NOMO-1 (cell line): ENCODE results near the gene INTS3.
"Not testable (repeated sequence)": the region's sequence is repeated elsewhere in the genome, so short reads cannot be mapped to it uniquely, and the experiment has no call there.

Source experiments
- DNase-seq, 2 experiments: peaks; one replicate each; lab custom pipeline; 2025; ENCODE audit not compliant: unreplicated experiment in 2 of 2; lab: John Stamatoyannopoulos, UW

INTS3 gene

GRCh38 chr1:153705484-153705883 lies 22.4 kb upstream of the INTS3 start:
- DNase-seq: no peak

- no peak for DNase-seq
Measured at GRCh38 chr1:153711026-153711425, 16.8 kb upstream of the INTS3 start.

DNA sequence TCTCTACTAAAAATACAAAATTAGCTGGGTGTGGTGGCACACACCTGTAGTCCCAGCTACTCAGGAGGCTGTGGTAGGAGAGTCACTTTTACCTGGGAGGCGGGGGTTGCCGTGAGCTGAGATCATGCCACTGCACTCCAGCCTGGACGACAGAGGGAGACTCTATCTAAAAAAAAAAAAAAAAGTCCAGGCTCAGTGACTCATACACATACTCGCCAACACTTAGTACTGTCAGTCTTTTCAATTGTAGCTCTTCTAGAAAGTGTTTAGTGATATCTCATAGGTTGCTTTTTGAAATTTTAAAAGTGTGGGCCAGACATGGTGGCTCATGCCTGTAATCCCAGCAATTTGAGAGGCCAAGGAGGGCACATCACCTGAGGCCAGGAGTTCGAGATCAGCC lies 11.6 kb upstream of the INTS3 start:
- DNase-seq: not testable (repeated sequence)

GRCh38 chr1:153717330-153717729 lies 10.5 kb upstream of the INTS3 start:
- no peak for DNase-seq

DNA sequence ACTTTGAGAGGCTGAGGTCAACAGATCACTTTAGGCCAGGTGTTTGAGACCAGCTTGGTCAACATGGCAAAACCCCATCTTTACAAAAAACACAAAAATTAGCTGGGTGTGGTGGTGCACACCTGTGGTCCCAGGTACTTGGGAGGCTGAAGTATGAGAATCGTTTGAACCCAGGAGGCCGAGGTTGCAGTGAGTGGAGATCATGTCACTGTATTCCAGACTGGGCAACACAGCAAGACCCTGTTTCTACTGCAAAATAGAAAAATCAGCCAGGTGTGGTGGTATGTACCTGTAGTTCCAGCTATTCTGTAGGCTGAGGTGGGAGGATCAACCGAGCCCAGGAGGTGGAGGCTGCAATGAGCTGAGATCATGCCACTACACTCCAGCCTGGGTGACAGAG lies 4.2 kb upstream of the INTS3 start:
- no peak for DNase-seq

DNA sequence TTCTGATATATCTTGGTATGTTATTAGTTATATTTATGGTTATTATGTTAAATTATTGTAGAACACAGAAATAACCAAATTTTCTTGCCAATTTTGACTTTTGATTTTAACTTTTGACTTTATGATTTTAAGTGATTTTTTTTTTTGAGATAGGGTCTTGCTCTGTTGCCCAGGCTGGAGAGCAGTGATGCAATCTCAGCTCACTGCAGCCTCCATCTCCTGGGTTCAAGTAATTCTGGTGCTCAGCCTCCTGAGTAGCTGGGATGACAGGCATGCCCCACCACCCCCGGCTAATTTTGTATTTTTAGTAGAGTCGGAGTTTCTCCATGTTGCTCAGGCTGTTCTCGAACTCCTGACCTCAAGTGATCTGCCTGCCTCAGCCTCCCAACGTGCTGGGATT lies 3.2 kb upstream of the INTS3 start:
- DNase-seq: not testable (repeated sequence)

- DNase-seq: no peak
Measured at GRCh38 chr1:153728305-153729066, 636 bp downstream of the INTS3 start.

GRCh38 chr1:153730468-153730988 lies 2.7 kb downstream of the INTS3 start:
- no peak for DNase-seq

DNA sequence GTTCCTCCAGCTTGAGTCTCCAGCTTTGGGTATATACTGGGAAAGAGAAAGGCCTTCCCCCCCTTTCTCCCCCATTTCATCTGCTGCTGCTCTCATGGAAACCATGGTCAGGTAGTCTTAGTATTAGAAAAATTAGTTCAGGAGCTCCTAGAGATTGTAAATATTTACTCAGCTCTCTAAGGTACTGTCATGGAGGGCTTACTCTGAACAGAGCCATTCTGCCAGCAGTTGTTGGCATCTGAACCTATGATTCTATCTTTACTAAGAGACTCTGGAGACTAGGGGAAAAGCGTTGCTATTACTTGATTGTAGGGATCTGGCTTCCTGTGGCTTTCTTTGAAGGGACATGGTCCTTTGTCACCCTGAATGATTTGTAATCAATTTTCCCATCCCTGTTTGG lies 6.1 kb downstream of the INTS3 start:
- DNase-seq: no peak

- DNase-seq: peak; percentile 11 to 75
Measured at GRCh38 chr1:153734396-153735089, 6.7 kb downstream of the INTS3 start.

GRCh38 chr1:153735090-153735420 lies 7.2 kb downstream of the INTS3 start:
- no peak for DNase-seq

DNA sequence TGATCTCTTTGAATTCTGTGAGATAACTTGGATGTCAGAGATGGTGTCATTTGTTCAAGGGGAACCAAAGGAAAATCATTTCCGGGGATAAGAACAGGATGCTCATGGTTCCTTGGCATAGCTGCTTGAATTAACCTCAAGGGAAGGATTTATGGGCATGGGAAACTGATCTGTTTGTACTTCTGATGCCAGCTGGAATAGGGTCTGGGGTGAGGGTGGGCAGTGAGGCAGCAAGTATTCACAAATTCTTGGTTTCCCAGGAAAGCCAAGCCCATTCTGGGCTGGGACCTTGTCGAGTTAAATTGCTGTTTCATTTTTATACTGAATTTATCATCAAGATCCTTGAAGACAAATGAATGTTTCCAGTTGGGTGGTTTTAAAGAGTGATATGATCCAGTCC lies 14.1 kb downstream of the INTS3 start:
- DNase-seq: no peak

DNA sequence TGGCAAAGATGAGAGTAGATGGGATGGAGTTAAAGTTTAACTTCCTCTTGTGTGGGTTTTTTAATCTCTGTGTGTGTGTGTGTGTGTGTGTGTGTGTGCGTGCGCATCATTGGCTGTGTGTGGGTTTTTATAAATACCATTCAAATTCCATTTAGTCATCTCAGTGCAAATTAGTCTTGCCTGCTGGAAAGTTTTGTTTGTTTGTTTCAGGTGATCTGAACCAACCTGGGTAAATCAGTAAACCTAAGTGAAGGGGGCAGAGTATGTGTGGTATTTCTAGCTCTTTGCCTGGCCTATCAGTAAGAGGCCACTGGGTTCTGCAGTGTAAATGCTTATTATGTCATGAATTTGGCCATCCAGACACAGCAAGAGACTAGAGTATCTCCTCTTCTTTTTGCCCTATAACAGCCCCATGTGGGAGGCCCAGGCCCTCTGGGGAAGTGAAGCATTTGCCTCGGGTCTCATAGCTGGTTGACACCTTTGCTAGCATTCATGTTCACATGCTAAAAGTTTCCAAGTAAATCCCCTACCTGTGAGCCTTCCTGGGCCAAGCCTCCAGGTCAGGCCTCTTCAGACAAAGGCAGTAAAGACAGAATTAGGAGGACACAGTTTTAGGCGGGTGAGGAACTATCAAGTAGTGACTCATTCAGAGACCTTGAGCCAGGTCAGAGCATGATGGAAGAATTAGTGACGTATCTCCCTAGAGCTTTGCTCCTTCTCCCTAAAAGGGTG lies 14.7 kb downstream of the INTS3 start:
- peak in 1 of 2 experiments; percentile 4 for DNase-seq

DNA sequence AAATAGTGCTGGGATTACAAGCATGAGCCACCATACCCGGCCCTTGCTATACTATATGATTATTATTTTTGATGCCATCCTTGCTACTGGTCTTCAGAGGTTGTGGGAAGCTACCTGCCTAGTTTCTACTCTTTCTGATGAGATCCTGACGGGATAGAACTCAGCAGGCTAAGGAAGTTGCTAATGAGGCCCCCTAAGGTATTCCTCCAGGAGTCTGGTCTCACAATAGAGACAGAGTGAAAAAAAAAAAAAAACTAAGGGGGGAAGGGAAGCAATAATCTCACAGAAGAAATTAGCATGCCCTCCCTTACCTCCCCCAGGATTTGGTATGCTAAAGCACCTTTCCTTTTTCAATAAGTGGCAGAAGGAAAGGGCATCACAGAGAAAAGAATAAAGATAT lies 17.6 kb downstream of the INTS3 start:
- DNase-seq: no peak

DNA sequence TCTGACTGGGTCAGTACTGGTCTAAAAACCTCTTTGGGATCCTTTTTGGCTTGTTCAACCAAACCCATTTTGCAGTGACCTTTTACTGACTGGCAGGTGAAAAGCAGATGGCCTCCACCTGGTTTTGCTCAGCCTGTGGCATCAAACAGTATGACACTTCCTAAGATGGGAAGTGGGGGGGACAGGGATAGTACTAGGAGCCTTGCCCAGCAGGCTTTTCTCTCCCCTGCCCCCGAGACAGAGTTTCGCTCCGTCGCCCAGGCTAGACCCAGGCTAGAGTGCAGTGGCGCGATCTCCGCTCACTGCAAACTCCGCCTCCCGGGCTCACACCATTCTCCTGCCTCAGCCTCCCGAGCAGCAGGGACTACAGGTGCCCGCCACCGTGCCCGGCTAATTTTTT lies 18.3 kb downstream of the INTS3 start:
- DNase-seq: no peak

GRCh38 chr1:153748903-153749302 lies 21.1 kb downstream of the INTS3 start:
- DNase-seq: no peak

GRCh38 chr1:153749408-153750005 lies 21.7 kb downstream of the INTS3 start:
- peak; percentile 67 to 87 for DNase-seq

DNA sequence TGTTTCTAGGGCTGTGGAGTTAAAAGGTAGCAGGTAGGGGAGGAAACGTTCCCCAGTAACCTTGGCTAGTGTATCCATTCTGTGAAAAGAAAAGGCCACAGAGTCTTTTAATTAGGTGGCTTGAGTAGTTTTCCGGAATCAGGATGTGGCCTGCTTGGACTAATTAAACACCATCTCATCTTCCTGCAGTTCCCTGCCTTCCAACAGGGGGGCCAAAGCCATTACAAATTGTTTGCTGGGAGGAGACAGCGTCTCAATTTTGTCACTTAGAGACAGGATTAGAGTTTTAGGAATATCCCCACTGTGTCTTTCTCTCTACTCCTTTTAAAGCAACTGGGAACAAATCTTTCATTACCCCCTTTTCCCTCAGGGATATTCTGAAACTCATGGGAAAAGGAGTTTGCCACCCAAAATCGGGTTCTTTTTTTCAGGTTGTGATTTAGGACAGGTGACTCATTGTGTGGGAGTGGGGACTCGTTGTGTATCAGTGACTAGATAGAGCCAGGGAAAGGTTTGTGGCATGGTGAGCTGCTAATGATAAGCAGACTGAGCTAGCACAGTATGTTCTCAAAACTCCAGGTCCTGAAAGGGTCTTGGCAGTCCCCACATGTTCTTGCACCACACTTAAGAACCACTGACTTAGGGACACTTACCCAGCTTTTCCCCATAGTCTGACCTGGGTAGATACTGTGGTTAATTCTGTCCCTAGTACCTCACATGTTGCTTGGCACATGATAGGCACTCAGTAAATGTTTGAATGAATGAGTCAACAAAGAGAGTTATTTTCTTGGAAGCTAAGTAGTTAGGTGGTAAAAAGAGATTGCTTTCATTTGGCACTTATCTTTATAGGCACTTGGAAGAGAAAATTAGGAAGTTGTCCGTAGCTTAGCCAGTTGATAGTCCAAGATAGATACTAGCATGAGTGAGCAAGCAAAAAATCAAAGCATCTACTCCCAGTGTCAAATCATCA lies 22.5 kb downstream of the INTS3 start:
- DNase-seq: no peak

- DNase-seq: no peak
Measured at GRCh38 chr1:153752072-153752471, 24.2 kb downstream of the INTS3 start.

DNA sequence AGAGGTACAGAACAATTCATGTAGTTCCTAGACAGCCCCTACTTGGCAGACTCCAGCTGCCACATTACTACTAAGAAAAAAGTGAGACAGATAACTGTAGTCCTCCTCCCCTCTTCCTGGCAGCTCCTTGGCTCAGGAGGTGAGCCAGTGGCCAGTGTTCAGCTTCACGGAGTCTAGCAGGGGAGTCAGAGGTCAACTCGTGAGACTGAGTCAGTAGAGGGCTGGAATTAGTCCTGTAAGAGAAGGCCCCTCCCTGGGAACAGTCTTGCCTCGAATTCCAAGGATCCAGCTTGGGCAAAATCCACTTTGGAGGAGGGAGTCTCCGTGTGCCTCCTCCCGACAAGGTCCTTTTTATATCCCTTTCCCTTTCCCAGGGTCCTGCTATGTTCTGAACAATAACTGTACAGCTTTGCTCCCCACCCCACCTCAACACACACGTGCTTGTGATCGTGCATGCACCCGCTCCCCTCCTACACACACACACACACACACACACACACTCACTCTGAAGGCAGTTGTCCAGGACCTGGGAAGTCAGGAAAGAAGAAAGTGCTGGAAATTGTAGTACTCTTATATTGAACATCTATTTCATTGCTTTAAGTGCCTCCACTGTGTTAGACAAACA lies 24.8 kb downstream of the INTS3 start:
- no peak for DNase-seq
